GM18511 (cell line): ENCODE measurements around the gene FAM124A.

Source experiments
- ATAC-seq: cut with Tn5 transposase; IDR thresholded peaks from one replicate; pipeline ENCODE4 v1.9.1; 2021; ENCODE audit warnings: mild to moderate bottlenecking, moderate library complexity; ENCODE audit not compliant: unreplicated experiment

The FAM124A gene

GRCh38 chr13:51332566-51333361 lies 110.6 kb downstream of the FAM124A start:
- no peak for ATAC-seq

GRCh38 chr13:51333421-51333820 lies 111.2 kb downstream of the FAM124A start:
- no peak for ATAC-seq

- no peak for ATAC-seq
Observed at GRCh38 chr13:51333826-51334225, 111.6 kb downstream of the FAM124A start.
